Ascending aorta (tissue), 2 donors: Measurements from ENCODE around the gene MUC5B. TPM values are rescaled to one million over a fixed set of nuclear protein-coding genes. Genes with fewer than 3 reads are reported as not detected.
A peak's percentile ranks its signal among the peaks of the same experiment; 100 is the strongest.

Experiments
- DNase-seq, 2 donors: peaks; one replicate each; pipeline ENCODE4 v3.0.0-alpha.2; 2019; ENCODE audit warnings: low spot score in 2 of 2
- H3K27ac ChIP-seq, 2 donors: fragments of 200-600 bp; sonication (generic); one replicate each; pipeline ENCODE4 v1.5.1; 2016 to 2017; ENCODE audit warnings: mild to moderate bottlenecking in 1 of 2
- H3K27me3 ChIP-seq: fragments of 200-600 bp; sonication (generic); one replicate; pipeline ENCODE4 v1.5.1; 2017
- H3K36me3 ChIP-seq, 2 donors: fragments of 200-600 bp; sonication (generic); one replicate each; pipeline ENCODE4 v1.5.1; 2016
- H3K4me1 ChIP-seq, 2 donors: fragments of 200-600 bp; sonication (generic); one replicate each; pipeline ENCODE4 v1.5.1; 2016 to 2017; ENCODE audit warnings: mild to moderate bottlenecking in 1 of 2
- H3K4me3 ChIP-seq, 2 donors: fragments of 200-600 bp; sonication (generic); one replicate each; pipeline ENCODE4 v1.5.1; 2016 to 2017; ENCODE audit warnings: mild to moderate bottlenecking in 1 of 2
- H3K9me3 ChIP-seq, 2 donors: fragments of 200-600 bp; sonication (generic); one replicate each; pipeline ENCODE4 v1.5.1; 2016
- intact Hi-C: fragments of 100-400 bp; cut with DNase I; formaldehyde crosslinking; loops from one replicate; pipeline ENCODE4 v1.15.1; 2023
- total RNA-seq: library from RNA; depleted of rRNA; stranded (reverse); fragments of >200 nt; gene quantifications from one replicate; pipeline ENCODE4 v1.1.0, GENCODE V29; 2016
- TF ChIP-seq, protein P1 (sequence below), 3 experiments: fragments of 200-600 bp in 2 of 3; fragments of 450-650 bp in 1 of 3; sonication (generic) in 2 of 3; IDR thresholded peaks; one replicate each; pipeline ENCODE4 v1.5.1; 2016 to 2019; ENCODE audit warnings: antibody characterized with exemption in 3 of 3, mild to moderate bottlenecking in 1 of 3, moderate library complexity in 1 of 3

Gene MUC5B
- total RNA-seq, 1 donor from 2014 or later = under 0.01 TPM

DNA sequence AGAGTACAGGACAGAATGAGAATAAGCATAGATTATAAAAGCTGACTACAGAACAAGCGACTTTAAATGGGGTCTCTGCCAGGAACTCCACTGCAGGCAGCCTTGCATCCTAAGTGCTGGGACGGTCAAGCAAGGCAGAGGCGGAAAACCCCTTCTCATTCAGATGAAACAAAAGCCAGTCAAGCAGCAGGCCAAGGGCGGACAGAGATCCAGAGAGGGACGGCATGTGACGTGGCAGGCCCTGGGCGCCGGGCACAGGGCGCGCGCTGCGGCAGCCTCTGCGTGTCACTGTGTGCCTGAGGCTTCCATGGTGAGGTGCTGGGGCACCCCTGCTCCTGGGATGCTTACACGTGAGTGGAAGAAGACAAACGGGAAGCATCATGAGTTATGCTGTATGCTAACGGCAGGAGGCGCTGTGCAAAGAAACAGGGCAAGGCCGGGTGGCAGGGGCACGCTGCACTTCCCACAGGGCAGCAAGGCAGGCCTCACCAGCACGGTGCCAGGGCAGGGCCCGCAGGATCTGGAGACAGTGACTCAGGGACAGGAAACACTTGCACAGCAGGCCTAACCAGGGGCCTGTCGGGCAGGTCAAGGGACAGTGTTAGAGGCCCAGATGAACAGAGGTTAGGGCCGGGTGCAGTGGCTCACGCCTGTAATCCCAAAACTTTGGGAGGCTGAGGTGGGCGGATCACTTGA, 80.4 kb downstream of the MUC5B start:
- Histone ChIP-seq H3K27ac (no peak overlapping the region), H3K36me3 (peaks cover 0 to 16% of the 10 kb centered on the region in 2 donors), H3K4me1 (peaks cover 10 to 20% of the 10 kb centered on the region in 2 donors), H3K9me3 (no peaks in the 10 kb centered on the region), H3K27me3 (no peaks in the 10 kb centered on the region), H3K4me3 (no peak overlapping the region)
- intact Hi-C loops = loop anchor here (10.0 kb wide), 1 partner anchor 98 kb away; no protein-coding TSS in a partner anchor
- DNase-seq = no peak
- TF ChIP-seq, protein P1, sequence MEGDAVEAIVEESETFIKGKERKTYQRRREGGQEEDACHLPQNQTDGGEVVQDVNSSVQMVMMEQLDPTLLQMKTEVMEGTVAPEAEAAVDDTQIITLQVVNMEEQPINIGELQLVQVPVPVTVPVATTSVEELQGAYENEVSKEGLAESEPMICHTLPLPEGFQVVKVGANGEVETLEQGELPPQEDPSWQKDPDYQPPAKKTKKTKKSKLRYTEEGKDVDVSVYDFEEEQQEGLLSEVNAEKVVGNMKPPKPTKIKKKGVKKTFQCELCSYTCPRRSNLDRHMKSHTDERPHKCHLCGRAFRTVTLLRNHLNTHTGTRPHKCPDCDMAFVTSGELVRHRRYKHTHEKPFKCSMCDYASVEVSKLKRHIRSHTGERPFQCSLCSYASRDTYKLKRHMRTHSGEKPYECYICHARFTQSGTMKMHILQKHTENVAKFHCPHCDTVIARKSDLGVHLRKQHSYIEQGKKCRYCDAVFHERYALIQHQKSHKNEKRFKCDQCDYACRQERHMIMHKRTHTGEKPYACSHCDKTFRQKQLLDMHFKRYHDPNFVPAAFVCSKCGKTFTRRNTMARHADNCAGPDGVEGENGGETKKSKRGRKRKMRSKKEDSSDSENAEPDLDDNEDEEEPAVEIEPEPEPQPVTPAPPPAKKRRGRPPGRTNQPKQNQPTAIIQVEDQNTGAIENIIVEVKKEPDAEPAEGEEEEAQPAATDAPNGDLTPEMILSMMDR (IDR thresholded peaks at IDR 0.05) = no peak

DNA sequence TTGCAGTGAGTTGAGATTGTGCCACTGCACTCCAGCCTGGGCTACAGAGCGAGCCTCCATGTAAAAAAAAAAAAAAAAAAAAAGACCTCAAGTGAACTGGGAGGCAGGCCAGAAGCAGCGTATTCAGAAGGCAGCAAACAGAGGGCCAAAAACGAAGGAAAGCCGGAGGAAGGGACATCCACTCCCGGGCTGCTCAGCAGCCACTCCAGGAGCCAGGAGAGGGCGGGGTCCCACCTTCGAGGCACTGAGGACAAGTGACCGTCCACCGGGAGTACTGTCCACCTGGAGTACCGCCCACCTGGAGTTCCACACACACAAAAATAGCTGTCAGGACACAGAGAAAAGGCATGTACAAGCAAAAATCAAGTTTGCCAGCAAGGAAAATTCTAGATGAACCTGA, 81.1 kb downstream of the MUC5B start:
- DNase-seq = no peak
- Histone ChIP-seq H3K27ac (peak overlapping the region in 1 of 2 donors; percentile 46), H3K4me3 (peak overlapping the region in 1 of 2 donors; percentile 19), H3K9me3 (no peaks in the 10 kb centered on the region), H3K27me3 (no peaks in the 10 kb centered on the region), H3K36me3 (peaks cover 0 to 16% of the 10 kb centered on the region in 2 donors), H3K4me1 (peaks cover 15 to 24% of the 10 kb centered on the region in 2 donors)
- intact Hi-C loops = loop anchor here (1.0 to 10.0 kb wide), 2 partner anchors 42 to 99 kb away; no protein-coding TSS in a partner anchor
- TF ChIP-seq, protein P1 (IDR thresholded peaks at IDR 0.05) = no peak

DNA sequence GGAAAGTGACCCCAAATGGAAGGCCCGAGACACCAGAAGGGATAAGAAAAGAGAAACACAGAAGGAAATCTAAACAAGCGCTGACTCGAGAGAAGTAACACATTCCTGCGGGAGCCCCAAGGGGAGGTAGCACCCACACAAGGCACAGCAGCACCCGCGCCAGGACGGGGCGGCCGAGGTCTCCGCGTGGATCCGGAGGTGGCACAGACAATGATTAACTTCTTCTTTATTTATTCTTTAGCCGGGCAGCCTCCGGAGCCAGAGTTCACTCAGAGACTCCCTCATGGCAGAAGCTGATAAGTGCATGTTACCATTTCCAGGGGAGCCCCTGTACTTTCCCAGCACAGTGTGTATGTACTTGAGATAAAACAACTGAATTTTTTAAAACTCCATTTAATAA, 81.5 kb downstream of the MUC5B start:
- H3K4me1 ChIP-seq = peaks cover 15 to 24% of the 10 kb centered on the region in 2 donors
- no peaks in the 10 kb centered on the region for H3K9me3 ChIP-seq
- peak overlapping the region in 1 of 2 donors; percentile 19 for H3K4me3 ChIP-seq
- TF ChIP-seq, protein P1 (IDR thresholded peaks at IDR 0.05) = no peak
- H3K27ac ChIP-seq = peak overlapping the region; percentile 24 to 46
- intact Hi-C loops = loop anchor here (1.0 to 10.0 kb wide), 2 partner anchors 42 to 100 kb away; no protein-coding TSS in a partner anchor
- H3K27me3 ChIP-seq = no peaks in the 10 kb centered on the region
- DNase-seq = no peak
- peaks cover 0 to 16% of the 10 kb centered on the region in 2 donors for H3K36me3 ChIP-seq

DNA sequence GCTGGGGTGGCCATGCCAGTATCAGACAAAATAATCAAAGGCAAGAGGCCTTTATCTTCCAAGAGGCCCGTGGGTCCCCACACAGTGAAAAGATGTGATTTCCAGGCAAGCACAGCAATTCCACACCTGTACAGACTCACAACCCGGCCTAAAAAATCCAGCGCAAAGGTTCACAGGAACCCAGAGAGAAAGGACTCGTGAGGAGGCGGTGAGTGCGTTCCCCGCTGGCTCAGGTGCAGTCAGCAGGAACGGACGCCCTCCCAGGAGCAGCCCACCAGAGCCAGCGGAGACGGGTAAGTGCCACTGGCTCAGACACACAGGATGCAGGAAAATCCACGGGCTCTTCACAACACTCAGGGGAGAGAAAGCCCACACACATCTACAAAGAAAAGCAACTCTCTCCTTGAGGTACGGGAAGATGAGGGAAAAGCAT, 82.2 kb downstream of the MUC5B start:
- TF ChIP-seq, protein P1 (IDR thresholded peaks at IDR 0.05) = no peak
- intact Hi-C loops = loop anchor here (10.0 kb wide), 1 partner anchor 100 kb away; no protein-coding TSS in a partner anchor
- DNase-seq = no peak
- peaks cover 15 to 20% of the 10 kb centered on the region in 2 donors for H3K4me1 ChIP-seq
- H3K36me3 ChIP-seq = peaks cover 0 to 13% of the 10 kb centered on the region in 2 donors
- H3K27me3 ChIP-seq = no peaks in the 10 kb centered on the region
- H3K4me3 ChIP-seq = no peak overlapping the region
- no peak overlapping the region for H3K27ac ChIP-seq
- no peaks in the 10 kb centered on the region for H3K9me3 ChIP-seq

DNA sequence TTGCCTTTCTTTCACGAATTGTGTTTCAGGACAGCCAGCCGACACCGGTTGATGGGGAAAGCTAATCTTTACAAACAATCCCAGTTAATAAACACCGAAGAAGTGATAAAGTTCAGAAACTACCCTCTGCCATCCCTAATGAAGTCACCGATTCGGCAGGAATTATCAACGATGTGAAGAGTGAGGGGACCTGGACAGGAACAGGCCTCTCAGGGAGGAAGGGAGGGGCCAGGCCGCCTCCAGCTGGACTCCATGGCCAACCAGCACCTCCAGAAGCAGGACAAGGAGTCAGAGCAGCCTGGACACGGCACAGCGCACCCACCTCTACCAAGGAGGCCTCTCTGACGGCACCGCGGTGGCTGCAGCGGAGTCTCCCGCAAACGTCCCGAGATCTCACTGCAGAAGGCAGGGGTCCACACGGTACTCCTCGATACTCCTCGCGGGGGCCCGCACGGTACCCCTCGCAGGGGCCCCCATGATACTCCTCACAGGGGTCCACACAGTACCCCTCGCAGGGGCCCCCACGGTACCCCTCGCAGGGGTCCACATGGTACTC, 82.7 kb downstream of the MUC5B start:
- peaks cover 15 to 24% of the 10 kb centered on the region in 2 donors for H3K4me1 ChIP-seq
- no peak for DNase-seq

More for the DNA sequence above, 82.7 kb downstream of the MUC5B start:
- Histone ChIP-seq H3K9me3 (no peaks in the 10 kb centered on the region), H3K36me3 (peaks cover 0 to 13% of the 10 kb centered on the region in 2 donors), H3K4me3 (no peak overlapping the region), H3K27ac (no peak overlapping the region), H3K27me3 (no peaks in the 10 kb centered on the region)
- TF ChIP-seq, protein P1 (IDR thresholded peaks at IDR 0.05) = no peak
- intact Hi-C loops = loop anchor here (10.0 kb wide), 1 partner anchor 101 kb away; no protein-coding TSS in a partner anchor
